Measurements from ENCODE around the gene SEMA4D.

GRCh38 chr9:89431930-89432725, 65.8 kb downstream of the SEMA4D start:
- TF ChIP-seq EZH2 (conservative IDR thresholded peaks at IDR 0.05; ENCODE audit: low read depth, low read length), result no peak
- TF ChIP-seq CHD2 (IDR thresholded peaks at IDR 0.05; ENCODE audit: low read depth, low read length), result no peak
- no peak for TF ChIP-seq ZSCAN20 (CRISPR knock-in tag; IDR thresholded peaks at IDR 0.05; ENCODE audit: borderline replicate concordance)
- no peak for TF ChIP-seq MYC (CRISPR knock-in tag; IDR thresholded peaks at IDR 0.05; ENCODE audit: borderline replicate concordance)
- TF ChIP-seq CEBPB (IDR thresholded peaks at IDR 0.05; ENCODE audit: borderline replicate concordance, low read depth, low read length), result no peak
- no peak for TF ChIP-seq ATF7 (IDR thresholded peaks at IDR 0.05)
- no peak for TF ChIP-seq ATF7 (CRISPR knock-in tag; IDR thresholded peaks at IDR 0.05)
- TF ChIP-seq ATF7-NPFF (CRISPR knock-in tag; IDR thresholded peaks at IDR 0.05; ENCODE audit: low read depth), result no peak
- no peak for TF ChIP-seq AHDC1 (CRISPR knock-in tag; IDR thresholded peaks at IDR 0.05; ENCODE audit: borderline replicate concordance)
